SK-MEL-5 (cell line): ENCODE measurements around the gene HRH2. TPM values are rescaled to one million over a fixed set of nuclear protein-coding genes. Genes with fewer than 3 reads are reported as not detected.
A peak's percentile ranks its signal among the peaks of the same experiment; 100 is the strongest.
"Not testable (repeated sequence)": the region's sequence is repeated elsewhere in the genome, so short reads cannot be mapped to it uniquely, and the experiment has no call there.

Experiments used
- DNase-seq: peaks from one replicate; pipeline ENCODE4 v3.0.0-alpha.2; 2016; ENCODE audit warnings: low read depth, low spot score
- in situ Hi-C: cut with HindIII; loops from 2 replicates; pipeline ENCODE4 v1.10.0; 2016; ENCODE audit warnings: low sequenced_read_pairs, high pct_unique_total_duplicates, low pct_unique_long_range_greater_than_20kb
- total RNA-seq: library from RNA; depleted of rRNA; stranded (reverse); fragments of >200 nt; shearing (Covaris generic); gene quantifications from 2 replicates; pipeline ENCODE4 v1.2.3, GENCODE V29; 2014

The HRH2 gene
- total RNA-seq, 1 experiment from 2014 or later: 0.55 TPM

- DNase-seq: peak; percentile 18
- in situ Hi-C loops: no loop called here
Observed at GRCh38 chr5:175715627-175716522, 58.0 kb downstream of the HRH2 start.

- no peak for DNase-seq
- in situ Hi-C loops: no loop called here
Observed at GRCh38 chr5:175717837-175718236, 60.0 kb downstream of the HRH2 start.

- DNase-seq: peak; percentile 56
- in situ Hi-C loops: no loop called here
Observed at GRCh38 chr5:175718401-175719108, 60.7 kb downstream of the HRH2 start.

GRCh38 chr5:175719109-175719432 lies 61.2 kb downstream of the HRH2 start:
- in situ Hi-C loops: not testable (repeated sequence)

GRCh38 chr5:175724314-175725275 lies 66.7 kb downstream of the HRH2 start:
- in situ Hi-C loops: no loop called here

More at GRCh38 chr5:175719109-175719432, 61.2 kb downstream of the HRH2 start:
- DNase-seq: not testable (repeated sequence)

GRCh38 chr5:175728316-175728715 lies 70.4 kb downstream of the HRH2 start:
- DNase-seq: no peak
- in situ Hi-C loops: no loop called here

More at GRCh38 chr5:175724314-175725275, 66.7 kb downstream of the HRH2 start:
- no peak for DNase-seq

- DNase-seq: no peak
- in situ Hi-C loops: no loop called here
Observed at GRCh38 chr5:175728885-175729828, 71.3 kb downstream of the HRH2 start.

GRCh38 chr5:175729829-175730277 lies 72.0 kb downstream of the HRH2 start:
- in situ Hi-C loops: no loop called here
- peak; percentile 91 for DNase-seq

GRCh38 chr5:175731172-175731571 lies 73.3 kb downstream of the HRH2 start:
- DNase-seq: no peak
- in situ Hi-C loops: no loop called here

- no peak for DNase-seq
- in situ Hi-C loops: no loop called here
Observed at GRCh38 chr5:175731756-175732465, 74.0 kb downstream of the HRH2 start.

- no peak for DNase-seq
- in situ Hi-C loops: no loop called here
Observed at GRCh38 chr5:175733017-175733416, 75.1 kb downstream of the HRH2 start.

- DNase-seq: no peak
- in situ Hi-C loops: no loop called here
Observed at GRCh38 chr5:175734016-175734415, 76.1 kb downstream of the HRH2 start.

GRCh38 chr5:175734501-175734900 lies 76.6 kb downstream of the HRH2 start:
- DNase-seq: no peak
- in situ Hi-C loops: no loop called here

GRCh38 chr5:175735701-175736100 lies 77.8 kb downstream of the HRH2 start:
- no peak for DNase-seq
- in situ Hi-C loops: no loop called here

- in situ Hi-C loops: no loop called here
- no peak for DNase-seq
Observed at GRCh38 chr5:175736652-175737051, 78.8 kb downstream of the HRH2 start.

- no peak for DNase-seq
- in situ Hi-C loops: no loop called here
Observed at GRCh38 chr5:175737481-175737880, 79.6 kb downstream of the HRH2 start.
